IMR-90 (cell line): ENCODE measurements around the gene NCR1.

Source experiments
- CEBPB ChIP-seq: IDR thresholded peaks from 2 replicates; pipeline ENCODE4 v1.6.1; 2012; ENCODE audit warnings: low read depth, low read length, improper control_type of control experiment
- MAZ ChIP-seq: IDR thresholded peaks from 2 replicates; pipeline ENCODE4 v1.6.1; 2012; ENCODE audit warnings: low read depth, mild to moderate bottlenecking, low read length, improper control_type of control experiment, moderate library complexity, borderline replicate concordance
- POLR2A ChIP-seq: IDR thresholded peaks from 2 replicates; pipeline ENCODE4 v1.6.1; 2012; ENCODE audit warnings: mild to moderate bottlenecking, low read depth, low read length
- TF ChIP-seq, protein P1 (sequence below): conservative IDR thresholded peaks from 2 replicates; pipeline ENCODE4 v1.5.1; 2012; ENCODE audit warnings: mild to moderate bottlenecking, low read depth, low read length, improper control_type of control experiment

DNA sequence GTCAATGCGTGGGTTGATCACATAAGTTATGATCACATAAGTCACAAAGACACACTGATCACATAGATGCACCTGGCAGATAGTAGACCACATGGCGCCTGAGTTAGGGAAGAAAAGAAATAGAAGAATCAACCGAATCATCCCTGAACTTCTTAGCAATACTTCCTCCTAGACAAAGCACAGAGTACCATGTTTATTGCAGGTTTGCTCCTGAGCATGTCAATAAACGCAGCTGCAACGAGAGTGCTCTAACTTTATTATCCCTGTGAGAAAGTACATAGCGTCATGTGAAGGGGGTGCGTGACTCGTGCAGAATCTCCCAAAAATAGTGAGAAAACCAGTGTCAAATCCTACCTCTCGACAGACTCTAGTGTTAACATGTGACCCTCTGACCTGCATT is 17.3 kb downstream of the NCR1 start:
- TF ChIP-seq, protein P1, sequence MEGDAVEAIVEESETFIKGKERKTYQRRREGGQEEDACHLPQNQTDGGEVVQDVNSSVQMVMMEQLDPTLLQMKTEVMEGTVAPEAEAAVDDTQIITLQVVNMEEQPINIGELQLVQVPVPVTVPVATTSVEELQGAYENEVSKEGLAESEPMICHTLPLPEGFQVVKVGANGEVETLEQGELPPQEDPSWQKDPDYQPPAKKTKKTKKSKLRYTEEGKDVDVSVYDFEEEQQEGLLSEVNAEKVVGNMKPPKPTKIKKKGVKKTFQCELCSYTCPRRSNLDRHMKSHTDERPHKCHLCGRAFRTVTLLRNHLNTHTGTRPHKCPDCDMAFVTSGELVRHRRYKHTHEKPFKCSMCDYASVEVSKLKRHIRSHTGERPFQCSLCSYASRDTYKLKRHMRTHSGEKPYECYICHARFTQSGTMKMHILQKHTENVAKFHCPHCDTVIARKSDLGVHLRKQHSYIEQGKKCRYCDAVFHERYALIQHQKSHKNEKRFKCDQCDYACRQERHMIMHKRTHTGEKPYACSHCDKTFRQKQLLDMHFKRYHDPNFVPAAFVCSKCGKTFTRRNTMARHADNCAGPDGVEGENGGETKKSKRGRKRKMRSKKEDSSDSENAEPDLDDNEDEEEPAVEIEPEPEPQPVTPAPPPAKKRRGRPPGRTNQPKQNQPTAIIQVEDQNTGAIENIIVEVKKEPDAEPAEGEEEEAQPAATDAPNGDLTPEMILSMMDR = no peak
- no peak for TF ChIP-seq POLR2A
- no peak for TF ChIP-seq CEBPB
- no peak for TF ChIP-seq MAZ
